Large intestine (tissue), 3 donors: ENCODE results near the gene MRPL49. TPM values are rescaled to one million over a fixed set of nuclear protein-coding genes. Genes with fewer than 3 reads are reported as not detected.
A peak's percentile ranks its signal among the peaks of the same experiment; 100 is the strongest.
"Not testable (repeated sequence)": the region's sequence is repeated elsewhere in the genome, so short reads cannot be mapped to it uniquely, and the experiment has no call there.

Source experiments
- DNase-seq, 2 donors: peaks; one replicate each; pipeline versions ENCODE4 v3.0.0 to v3.0.0-alpha.2; 2013
- H3K27ac ChIP-seq: one replicate; pipeline ENCODE4 v1.5.1; 2013; ENCODE audit warnings: low read length
- H3K27me3 ChIP-seq: 2 replicates; pipeline ENCODE4 v1.6.1; 2013; ENCODE audit warnings: low read length; ENCODE audit not compliant: control insufficient read depth, insufficient read depth
- H3K36me3 ChIP-seq: 2 replicates; pipeline ENCODE4 v1.6.1; 2013; ENCODE audit warnings: low read length; ENCODE audit not compliant: control insufficient read depth, insufficient read depth
- H3K4me1 ChIP-seq: one replicate; pipeline ENCODE4 v1.6.1; 2013; ENCODE audit warnings: low read length; ENCODE audit not compliant: control insufficient read depth, insufficient read depth
- H3K4me3 ChIP-seq: one replicate; pipeline ENCODE4 v1.5.1; 2013; ENCODE audit warnings: low read length
- H3K9me3 ChIP-seq: one replicate; pipeline ENCODE4 v1.6.1; 2013; ENCODE audit warnings: mild to moderate bottlenecking, low read depth, low read length, moderate library complexity; ENCODE audit not compliant: control insufficient read depth
- WGBS: methylation state at CpG from one replicate; pipeline ENCODE4 v1.1.5; 2013; ENCODE audit warnings: low lambda C conversion rate; ENCODE audit not compliant: insufficient coverage; 5-methylcytosine and 5-hydroxymethylcytosine counted together
- polyA plus RNA-seq: library from polyadenylated mRNA; unstranded; fragments of 120-200 nt; gene quantifications from one replicate; pipeline ENCODE4 v1.2.1, GENCODE V29; 2013

MRPL49 gene
- polyA plus RNA-seq, 1 donor, result 35.1 TPM

DNA sequence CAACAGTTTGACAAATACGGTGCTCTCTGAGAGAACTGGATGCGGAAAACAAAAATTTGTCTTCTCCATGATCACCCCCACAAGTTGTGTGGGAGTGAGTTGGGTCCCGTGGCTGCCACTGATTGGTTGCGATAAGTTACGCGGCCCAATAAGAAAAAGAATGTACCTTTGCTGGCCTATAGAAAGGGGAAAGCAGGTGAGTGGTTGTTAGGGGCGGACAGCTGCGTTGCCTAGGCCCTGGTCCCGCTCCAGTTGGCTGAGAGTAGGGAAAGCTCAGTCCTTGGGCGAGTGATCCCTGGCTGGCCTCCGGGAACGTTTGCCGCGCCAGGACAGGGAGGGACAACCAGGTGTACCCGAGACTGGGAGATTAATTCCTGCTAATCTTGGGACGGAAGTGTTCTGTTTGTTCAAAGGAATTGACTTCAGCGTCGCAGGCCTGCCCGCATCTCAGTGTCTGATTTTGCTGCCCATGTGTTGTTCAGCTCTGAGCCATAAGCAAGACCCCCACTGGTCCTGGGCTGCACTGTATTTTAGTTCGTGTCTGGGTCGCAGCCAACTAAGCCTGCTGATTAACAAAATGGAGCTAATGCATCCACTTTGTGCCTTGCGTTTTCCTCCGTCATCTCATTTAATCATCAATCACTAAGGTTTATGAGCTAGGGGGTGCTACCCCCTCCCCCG is 13.0 kb downstream of the MRPL49 start:
- Histone ChIP-seq H3K36me3 (peaks cover 29% of the 10 kb centered on the region), H3K27me3 (no peaks in the 10 kb centered on the region), H3K9me3 (no peaks in the 10 kb centered on the region), H3K4me1 (peaks cover 22% of the 10 kb centered on the region), H3K27ac (peak overlapping the region; percentile 96), H3K4me3 (peak overlapping the region; percentile 99)
- peak; percentile 97 to 99 for DNase-seq
- no CpG with 5 or more reads among the region's 24 CpGs for WGBS

DNA sequence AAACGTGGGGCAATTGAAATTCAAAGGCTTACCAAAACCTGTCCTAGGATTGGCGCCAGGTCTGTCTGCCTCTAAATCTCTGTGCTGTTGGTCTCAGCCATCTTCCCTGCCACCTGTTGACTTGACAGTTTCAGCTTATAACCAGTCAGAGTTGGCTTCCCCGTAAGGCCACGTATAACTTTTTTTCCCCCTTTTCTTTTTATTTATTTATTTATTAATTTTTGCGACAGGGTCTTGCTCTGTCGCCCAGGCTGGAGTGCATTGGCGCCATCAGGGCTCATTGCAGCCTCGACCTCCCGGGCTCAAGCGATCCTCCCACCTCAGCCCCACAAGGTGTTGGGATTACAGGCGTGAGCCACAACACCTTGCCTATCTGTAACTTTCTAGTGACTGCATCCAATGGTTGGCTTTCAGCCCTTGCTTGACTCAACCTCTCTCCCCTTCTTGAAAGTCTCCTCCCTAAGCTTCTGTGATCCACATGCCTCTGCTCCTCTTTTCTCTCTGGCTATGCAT is 13.6 kb downstream of the MRPL49 start:
- Histone ChIP-seq H3K27ac (peak overlapping the region; percentile 96), H3K4me3 (peak overlapping the region; percentile 99), H3K27me3 (no peaks in the 10 kb centered on the region), H3K4me1 (peaks cover 22% of the 10 kb centered on the region), H3K36me3 (peaks cover 24% of the 10 kb centered on the region), H3K9me3 (no peaks in the 10 kb centered on the region)
- no peak for DNase-seq
- WGBS, result 8% methylated on average over 2 of the region's 11 CpGs

DNA sequence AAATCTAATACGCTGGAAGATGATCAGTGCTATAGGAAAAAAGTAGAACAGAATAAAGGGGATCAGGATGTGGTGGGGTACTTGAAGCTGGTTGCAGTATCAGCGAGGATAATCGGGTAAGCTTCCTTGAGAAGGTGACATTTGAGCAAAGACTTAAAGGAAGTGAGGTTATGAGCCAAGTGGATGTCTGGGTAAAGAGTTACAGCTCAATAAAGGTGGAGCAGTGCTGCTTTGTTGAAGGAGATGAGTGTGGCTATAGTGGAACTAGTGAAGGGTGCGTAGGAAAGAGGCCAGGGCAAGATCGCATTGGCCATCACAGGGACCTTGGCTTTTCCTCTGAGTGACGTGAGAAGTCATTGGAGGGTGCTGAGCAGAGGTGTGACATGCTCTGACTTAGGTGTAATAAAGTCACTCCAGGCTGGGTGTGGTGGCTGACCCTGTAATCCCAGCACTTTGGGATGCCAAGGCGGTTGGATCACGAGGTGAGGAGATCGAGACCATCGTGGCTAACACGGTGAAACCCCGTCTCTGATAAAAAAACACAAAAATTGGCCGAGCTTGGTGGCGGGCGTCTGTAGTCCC is 14.5 kb downstream of the MRPL49 start:
- 89% methylated on average over 5 of the region's 15 CpGs for WGBS
- H3K9me3 ChIP-seq, result no peaks in the 10 kb centered on the region

DNA sequence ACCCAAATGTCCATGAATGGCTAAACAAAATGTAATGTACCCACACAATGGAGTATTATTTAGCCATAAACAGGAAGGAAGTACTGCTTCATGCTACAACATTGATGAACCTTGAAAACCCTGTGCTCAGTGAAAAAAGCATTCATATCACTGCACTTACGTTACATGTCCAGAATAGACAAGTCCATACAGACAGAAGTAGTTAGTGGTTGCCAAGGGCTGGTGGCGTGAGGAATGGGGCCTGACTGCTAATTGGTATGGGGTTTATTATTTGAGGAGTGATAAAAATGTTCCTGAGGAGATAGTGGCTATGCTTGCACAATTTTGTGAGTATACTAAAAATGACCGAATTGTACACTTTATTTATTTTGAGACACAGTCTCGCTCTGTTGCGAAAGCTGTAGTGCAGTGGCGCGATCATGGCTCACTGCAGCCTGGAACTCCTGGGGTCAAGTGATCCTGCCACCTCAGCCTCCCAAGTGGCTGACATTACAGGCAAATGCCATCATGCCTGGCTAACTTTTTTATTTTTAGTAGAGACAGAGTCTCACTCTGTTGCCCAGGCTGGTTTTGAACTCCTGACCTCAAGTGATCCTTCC is 19.9 kb downstream of the MRPL49 start:
- H3K36me3 ChIP-seq, result no peaks in the 10 kb centered on the region
- H3K27ac ChIP-seq, result no peak overlapping the region
- no peaks in the 10 kb centered on the region for H3K4me1 ChIP-seq
- WGBS, result no CpG with 5 or more reads among the region's 7 CpGs
- no peaks in the 10 kb centered on the region for H3K27me3 ChIP-seq
- H3K4me3 ChIP-seq, result no peak overlapping the region
- no peak for DNase-seq
- no peaks in the 10 kb centered on the region for H3K9me3 ChIP-seq

More for the DNA sequence above, 14.5 kb downstream of the MRPL49 start:
- Histone ChIP-seq H3K27ac (no peak overlapping the region), H3K4me3 (no peak overlapping the region), H3K36me3 (peaks cover 15% of the 10 kb centered on the region), H3K4me1 (peaks cover 22% of the 10 kb centered on the region), H3K27me3 (no peaks in the 10 kb centered on the region)
- DNase-seq, result no peak

DNA sequence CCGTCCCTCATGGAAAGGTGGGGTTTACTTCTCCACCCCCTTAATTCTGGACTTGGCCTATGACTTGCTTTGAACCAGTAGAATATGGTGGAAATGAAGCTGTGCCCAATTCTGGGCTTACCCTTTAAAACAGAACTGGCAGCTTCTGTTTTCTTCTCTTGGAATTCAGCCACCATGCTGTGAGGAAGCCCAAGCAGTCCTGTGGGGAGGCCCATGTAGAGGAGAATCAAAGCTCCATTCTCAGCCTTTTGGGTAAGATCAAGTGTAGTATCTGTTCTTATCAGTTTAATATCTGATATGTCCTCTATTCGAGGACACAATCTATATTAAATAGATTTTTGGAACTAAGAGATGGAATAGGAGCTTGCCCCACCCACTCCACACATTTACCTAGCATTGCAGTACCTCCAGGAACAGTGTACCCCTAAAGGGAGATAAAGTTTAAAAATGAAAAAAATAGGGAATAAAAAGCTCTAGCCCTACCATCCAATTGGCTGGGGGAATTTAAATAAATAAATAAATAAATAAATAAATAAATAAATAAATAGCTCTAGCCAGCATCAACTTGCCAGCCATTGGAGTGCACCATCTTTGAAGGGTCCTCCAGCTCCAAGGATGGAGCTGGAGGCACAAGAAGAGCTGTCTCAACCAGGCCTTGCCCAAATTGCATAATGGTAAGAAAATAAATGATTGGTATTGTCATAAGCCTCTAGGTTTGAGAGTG is 25.4 kb downstream of the MRPL49 start:
- no CpG with 5 or more reads among the region's 2 CpGs for WGBS

DNA sequence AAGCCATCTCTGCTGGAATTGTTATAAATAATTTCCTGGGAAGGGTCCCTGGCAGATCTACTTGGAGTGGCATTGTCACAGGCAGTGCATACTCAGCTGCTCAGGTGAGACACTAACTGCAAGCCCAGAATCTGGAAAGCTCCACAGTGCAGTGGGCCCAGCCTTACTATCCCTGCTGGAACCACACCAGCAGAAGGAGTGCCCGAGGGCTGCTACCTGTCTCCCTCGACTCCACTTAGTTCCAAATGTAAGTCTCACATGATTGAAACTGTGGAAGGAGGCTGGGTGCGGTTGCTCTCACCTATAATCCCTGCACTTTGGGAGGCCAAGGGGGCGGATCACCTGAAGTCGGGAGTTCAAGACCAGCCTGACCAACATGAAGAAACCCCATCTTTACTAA is 26.5 kb downstream of the MRPL49 start:
- H3K36me3 ChIP-seq, result no peaks in the 10 kb centered on the region
- DNase-seq, result no peak
- no peaks in the 10 kb centered on the region for H3K27me3 ChIP-seq
- H3K27ac ChIP-seq, result no peak overlapping the region
- WGBS, result no CpG with 5 or more reads among the region's 5 CpGs
- peaks cover 2% of the 10 kb centered on the region for H3K4me1 ChIP-seq
- H3K4me3 ChIP-seq, result no peak overlapping the region
- no peaks in the 10 kb centered on the region for H3K9me3 ChIP-seq

More for the DNA sequence above, 25.4 kb downstream of the MRPL49 start:
- no peak overlapping the region for H3K4me3 ChIP-seq
- no peaks in the 10 kb centered on the region for H3K27me3 ChIP-seq
- H3K4me1 ChIP-seq, result peaks cover 2% of the 10 kb centered on the region
- H3K9me3 ChIP-seq, result no peaks in the 10 kb centered on the region
- H3K27ac ChIP-seq, result no peak overlapping the region
- no peak for DNase-seq
- H3K36me3 ChIP-seq, result no peaks in the 10 kb centered on the region

DNA sequence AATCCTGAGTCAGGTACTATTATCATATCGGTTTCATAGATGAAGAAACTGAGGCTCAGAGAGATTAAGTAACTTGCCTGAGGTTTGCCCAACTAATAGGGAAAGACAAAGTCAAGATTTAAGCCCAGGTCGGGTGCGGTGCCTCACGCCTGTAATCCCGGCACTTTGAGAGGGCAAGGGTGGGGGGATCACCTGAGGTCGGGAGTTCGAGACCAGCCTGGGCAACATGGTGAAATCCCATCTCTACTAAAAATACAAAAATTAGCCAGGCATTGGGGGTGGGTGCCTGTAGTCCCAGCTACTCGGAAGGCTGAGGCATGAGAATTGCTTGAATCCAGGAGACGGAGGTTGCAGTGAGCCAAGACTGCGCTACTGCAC is 28.0 kb downstream of the MRPL49 start:
- not testable (repeated sequence) for DNase-seq, H3K4me1 ChIP-seq, H3K36me3 ChIP-seq, H3K9me3 ChIP-seq, H3K4me3 ChIP-seq, H3K27ac ChIP-seq, H3K27me3 ChIP-seq
- WGBS, result no CpG with 5 or more reads among the region's 10 CpGs

DNA sequence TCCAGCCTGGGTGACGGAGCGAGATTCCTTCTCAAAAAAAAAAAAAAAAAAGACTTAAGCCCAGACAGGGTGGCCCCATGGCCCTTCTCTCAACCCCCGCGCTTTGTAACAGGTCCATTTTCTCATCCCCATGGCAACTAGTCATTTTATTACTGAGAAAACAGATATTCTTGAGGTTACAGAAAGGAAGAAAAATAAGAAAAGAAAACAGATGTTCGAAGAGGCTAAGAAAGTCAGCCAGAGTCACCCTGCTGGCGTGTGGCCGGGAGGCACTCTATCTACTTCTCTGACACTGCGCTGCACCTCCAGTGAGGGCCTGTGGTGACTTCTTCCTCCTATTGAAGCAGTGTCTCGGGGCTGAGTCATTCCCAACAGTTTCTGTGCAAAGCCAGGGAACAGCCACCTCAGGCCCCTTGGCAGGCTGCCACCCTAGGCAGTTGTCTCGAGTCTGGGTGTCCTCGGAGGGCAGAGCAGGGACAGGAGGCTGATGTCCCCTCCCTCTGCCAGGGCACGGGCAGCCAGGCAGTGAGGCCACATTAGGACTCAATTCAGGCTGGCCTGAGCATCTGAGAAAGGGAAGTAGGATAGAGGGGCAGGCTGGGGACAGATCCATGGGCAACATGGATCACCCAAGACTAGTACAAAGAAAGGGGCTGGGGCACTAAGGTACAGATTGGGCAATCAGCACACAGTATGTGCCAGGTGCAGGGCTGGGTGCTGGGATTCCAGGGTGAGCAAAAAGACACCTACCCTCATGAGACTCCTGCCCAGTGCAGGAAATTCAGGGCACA is 28.6 kb downstream of the MRPL49 start:
- no CpG with 5 or more reads among the region's 12 CpGs for WGBS
- Histone ChIP-seq H3K4me3 (no peak overlapping the region), H3K36me3 (no peaks in the 10 kb centered on the region)

DNA sequence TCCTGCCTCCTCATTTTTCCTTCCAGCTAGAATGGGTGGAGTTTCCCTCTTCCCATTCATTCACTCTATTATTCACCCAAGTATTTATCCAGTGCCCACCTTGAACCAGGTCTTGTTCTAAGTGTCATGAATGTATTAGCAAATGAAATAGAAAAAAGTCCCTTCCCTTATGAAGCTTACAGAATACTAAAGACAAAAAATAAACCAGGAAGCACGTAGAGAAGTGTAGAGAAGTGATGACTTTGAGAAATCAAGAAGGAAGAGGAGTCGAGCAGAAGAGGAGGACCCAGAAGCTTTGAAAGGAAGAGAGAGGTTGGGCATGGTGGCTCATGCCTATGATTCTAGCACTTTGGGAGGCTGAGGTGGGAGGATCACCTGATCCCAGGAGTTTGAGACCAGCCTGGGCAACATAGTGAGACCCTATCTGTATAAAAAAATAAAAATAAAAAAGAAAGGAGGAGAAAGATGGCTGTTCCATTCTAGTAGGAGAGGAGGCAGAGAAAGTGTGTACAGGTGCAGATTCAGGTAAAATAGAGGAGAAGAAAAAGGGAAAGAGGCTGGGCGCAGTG is 29.3 kb downstream of the MRPL49 start:
- Histone ChIP-seq H3K36me3 (no peaks in the 10 kb centered on the region), H3K4me1 (peaks cover 2% of the 10 kb centered on the region), H3K9me3 (no peaks in the 10 kb centered on the region), H3K27me3 (no peaks in the 10 kb centered on the region), H3K4me3 (no peak overlapping the region), H3K27ac (peak overlapping the region; percentile 18)
- WGBS, result 83% methylated on average over 2 of the region's 3 CpGs
- DNase-seq, result no peak

More for the DNA sequence above, 28.6 kb downstream of the MRPL49 start:
- DNase-seq, result peak; percentile 53 to 81
- no peaks in the 10 kb centered on the region for H3K27me3 ChIP-seq
- peaks cover 2% of the 10 kb centered on the region for H3K4me1 ChIP-seq
- H3K9me3 ChIP-seq, result no peaks in the 10 kb centered on the region
- peak overlapping the region; percentile 18 for H3K27ac ChIP-seq
